Stimulated activated CD4-positive, alpha-beta T cell treated with anti-CD3 and anti-CD28 coated beads, Interleukin-15, amount 100 ng/mL, for 24 hours (primary cell): Measurements from ENCODE around the gene GARRE1.
A peak's percentile ranks its signal among the peaks of the same experiment; 100 is the strongest.
"Not testable (repeated sequence)": the region's sequence is repeated elsewhere in the genome, so short reads cannot be mapped to it uniquely, and the experiment has no call there.

Experiments used
- DNase-seq: peaks from one replicate; pipeline ENCODE4 v3.0.0-alpha.2; 2020

GARRE1 gene

GRCh38 chr19:34232566-34233481 lies 21.5 kb upstream of the GARRE1 start:
- DNase-seq: peak; percentile 47

- DNase-seq: no peak
Measured at GRCh38 chr19:34235425-34235940, 18.9 kb upstream of the GARRE1 start.

- DNase-seq: no peak
Measured at GRCh38 chr19:34236035-34236987, 18.0 kb upstream of the GARRE1 start.

GRCh38 chr19:34237283-34237682 lies 17.1 kb upstream of the GARRE1 start:
- no peak for DNase-seq

GRCh38 chr19:34237939-34238338 lies 16.4 kb upstream of the GARRE1 start:
- DNase-seq: no peak

GRCh38 chr19:34241513-34242337 lies 12.6 kb upstream of the GARRE1 start:
- DNase-seq: peak; percentile 34

- DNase-seq: not testable (repeated sequence)
Measured at GRCh38 chr19:34243138-34243875, 11.0 kb upstream of the GARRE1 start.

GRCh38 chr19:34243876-34244578 lies 10.3 kb upstream of the GARRE1 start:
- no peak for DNase-seq

GRCh38 chr19:34244611-34245299 lies 9.6 kb upstream of the GARRE1 start:
- DNase-seq: no peak

GRCh38 chr19:34246340-34246739 lies 8.0 kb upstream of the GARRE1 start:
- no peak for DNase-seq

GRCh38 chr19:34248941-34249340 lies 5.4 kb upstream of the GARRE1 start:
- DNase-seq: no peak

GRCh38 chr19:34253167-34253566 lies 1.2 kb upstream of the GARRE1 start:
- DNase-seq: not testable (repeated sequence)

- not testable (repeated sequence) for DNase-seq
Measured at GRCh38 chr19:34253681-34254045, 691 bp upstream of the GARRE1 start.

GRCh38 chr19:34254698-34255432 lies 511 bp downstream of the GARRE1 start:
- peak; percentile 60 for DNase-seq

GRCh38 chr19:34255546-34255945 lies 1.2 kb downstream of the GARRE1 start:
- no peak for DNase-seq

- no peak for DNase-seq
Measured at GRCh38 chr19:34256835-34257558, 2.6 kb downstream of the GARRE1 start.

- no peak for DNase-seq
Measured at GRCh38 chr19:34257559-34257924, 3.2 kb downstream of the GARRE1 start.

GRCh38 chr19:34259367-34260095 lies 5.2 kb downstream of the GARRE1 start:
- no peak for DNase-seq
